GM18868 (cell line): ENCODE results near the gene PRDM13.

Source experiments
- ATAC-seq: cut with Tn5 transposase; IDR thresholded peaks from one replicate; pipeline ENCODE4 v1.9.1; 2021; ENCODE audit warnings: mild to moderate bottlenecking, moderate library complexity; ENCODE audit not compliant: unreplicated experiment

Gene PRDM13

GRCh38 chr6:99603421-99604165 lies 3.0 kb upstream of the PRDM13 start:
- peak; percentile 46 for ATAC-seq

- no peak for ATAC-seq
These were observed 2.2 kb upstream of the PRDM13 start for GRCh38 chr6:99604166-99605073.

- ATAC-seq = no peak
These were observed 1.4 kb upstream of the PRDM13 start for GRCh38 chr6:99605074-99605734.

- no peak for ATAC-seq
These were observed 550 bp upstream of the PRDM13 start for GRCh38 chr6:99605911-99606655.

GRCh38 chr6:99607416-99608036 lies 893 bp downstream of the PRDM13 start:
- ATAC-seq = no peak

- ATAC-seq = no peak
These were observed 1.6 kb downstream of the PRDM13 start for GRCh38 chr6:99608059-99608885.

- ATAC-seq = no peak
These were observed 2.4 kb downstream of the PRDM13 start for GRCh38 chr6:99608886-99609482.

- no peak for ATAC-seq
These were observed 3.4 kb downstream of the PRDM13 start for GRCh38 chr6:99609905-99610489.

- ATAC-seq = peak; percentile 57
These were observed 4.5 kb downstream of the PRDM13 start for GRCh38 chr6:99611148-99611547.

GRCh38 chr6:99612551-99613408 lies 6.1 kb downstream of the PRDM13 start:
- peak; percentile 9 for ATAC-seq

- ATAC-seq = peak; percentile 60
These were observed 6.7 kb downstream of the PRDM13 start for GRCh38 chr6:99613409-99613704.

GRCh38 chr6:99613705-99614429 lies 7.2 kb downstream of the PRDM13 start:
- peak; percentile 63 for ATAC-seq

GRCh38 chr6:99614430-99615186 lies 8.0 kb downstream of the PRDM13 start:
- peak; percentile 14 for ATAC-seq

- no peak for ATAC-seq
These were observed 10.5 kb downstream of the PRDM13 start for GRCh38 chr6:99617131-99617530.

GRCh38 chr6:99618649-99619408 lies 12.2 kb downstream of the PRDM13 start:
- ATAC-seq = no peak

GRCh38 chr6:99619409-99619762 lies 12.8 kb downstream of the PRDM13 start:
- no peak for ATAC-seq
